ENCODE data around the gene SGCG. TPM values are rescaled to one million over a fixed set of nuclear protein-coding genes. Genes with fewer than 3 reads are reported as not detected.

SGCG gene
- total and polyA plus RNA-seq, 10 of the 15 experiments (the other 5 are each of a cell fraction or from before 2014, with no cell fraction given) = not detected

- Histone ChIP-seq H3K27me3 (replicated peaks in 1 of 2; ENCODE audit: control insufficient read depth in 2 of 2, insufficient read depth in 2 of 2, low read length in 1 of 2) (no peaks in the 10 kb centered on the region), H3K9ac (ENCODE audit: control insufficient read depth, insufficient read depth, low read length) (no peak overlapping the region), H3K9me3 (replicated peaks; ENCODE audit: control insufficient read depth, insufficient read depth, low read length) (peaks cover 2% of the 10 kb centered on the region), H4K20me1 (ENCODE audit: control insufficient read depth, insufficient read depth) (no peaks in the 10 kb centered on the region), H3K4me2 (ENCODE audit: control insufficient read depth, insufficient read depth) (no peak overlapping the region), H2AFZ (ENCODE audit: control insufficient read depth, low read depth, low read length) (no peak overlapping the region), H3K4me3 (no peak overlapping the region), H3K4me1 (ENCODE audit: control insufficient read depth, insufficient read depth, low read length) (0 out of 2 replicates have a peak, but pooled peaks cover 4% of the 10 kb centered on the region), H3K36me3 (ENCODE audit: control insufficient read depth in 2 of 2, insufficient read depth in 2 of 2, low read length in 1 of 2) (peaks cover 3 to 28% of the 10 kb centered on the region in 2 experiments; a peak in 3 of 4 replicates), H3K79me2 (ENCODE audit: control insufficient read depth, insufficient read depth, low read length) (no peaks in the 10 kb centered on the region), H3K27ac (ENCODE audit: control insufficient read depth, insufficient read depth) (no peak overlapping the region)
- SMC1A ChIA-PET (ENCODE audit: uncharacterized antibody, unreplicated experiment) = interaction anchor here (1.0 to 2.4 kb wide), 2 partner anchors 15 to 566 kb away, joined by 3 to 8 read pairs; no protein-coding TSS in a partner anchor
- intact Hi-C loops (cut with micrococcal nuclease; ENCODE audit: unreplicated experiment) (no loop called here), in situ Hi-C loops (cut with MboI) (no loop called here)
- BruUV-seq (replicated peaks) = no TSS peak
- peak; percentile 42 for ATAC-seq
- no peak for FAIRE-seq
- POLR2A ChIA-PET = no interaction called here
- CTCF ChIA-PET = interaction anchor here (1.1 to 1.7 kb wide), 5 partner anchors 9 to 23 kb away, joined by 3 to 6 read pairs (median 3); no protein-coding TSS in a partner anchor
- WGBS (ENCODE audit: insufficient coverage, insufficient replicate concordance, low lambda C conversion rate, missing lambda C conversion rate) = 98% methylated on average over 4 of the region's 4 CpGs
- TF ChIP-seq SIN3A (IDR thresholded peaks at IDR 0.05; ENCODE audit: low read depth, low read length) (no peak), IKZF2 (IDR thresholded peaks at IDR 0.05) (no peak), MEF2A (IDR thresholded peaks at IDR 0.05; ENCODE audit: insufficient read depth, low read depth, low read length) (no peak), NR2C1 (IDR thresholded peaks at IDR 0.05) (no peak)
- TF ChIP-seq, protein P1, sequence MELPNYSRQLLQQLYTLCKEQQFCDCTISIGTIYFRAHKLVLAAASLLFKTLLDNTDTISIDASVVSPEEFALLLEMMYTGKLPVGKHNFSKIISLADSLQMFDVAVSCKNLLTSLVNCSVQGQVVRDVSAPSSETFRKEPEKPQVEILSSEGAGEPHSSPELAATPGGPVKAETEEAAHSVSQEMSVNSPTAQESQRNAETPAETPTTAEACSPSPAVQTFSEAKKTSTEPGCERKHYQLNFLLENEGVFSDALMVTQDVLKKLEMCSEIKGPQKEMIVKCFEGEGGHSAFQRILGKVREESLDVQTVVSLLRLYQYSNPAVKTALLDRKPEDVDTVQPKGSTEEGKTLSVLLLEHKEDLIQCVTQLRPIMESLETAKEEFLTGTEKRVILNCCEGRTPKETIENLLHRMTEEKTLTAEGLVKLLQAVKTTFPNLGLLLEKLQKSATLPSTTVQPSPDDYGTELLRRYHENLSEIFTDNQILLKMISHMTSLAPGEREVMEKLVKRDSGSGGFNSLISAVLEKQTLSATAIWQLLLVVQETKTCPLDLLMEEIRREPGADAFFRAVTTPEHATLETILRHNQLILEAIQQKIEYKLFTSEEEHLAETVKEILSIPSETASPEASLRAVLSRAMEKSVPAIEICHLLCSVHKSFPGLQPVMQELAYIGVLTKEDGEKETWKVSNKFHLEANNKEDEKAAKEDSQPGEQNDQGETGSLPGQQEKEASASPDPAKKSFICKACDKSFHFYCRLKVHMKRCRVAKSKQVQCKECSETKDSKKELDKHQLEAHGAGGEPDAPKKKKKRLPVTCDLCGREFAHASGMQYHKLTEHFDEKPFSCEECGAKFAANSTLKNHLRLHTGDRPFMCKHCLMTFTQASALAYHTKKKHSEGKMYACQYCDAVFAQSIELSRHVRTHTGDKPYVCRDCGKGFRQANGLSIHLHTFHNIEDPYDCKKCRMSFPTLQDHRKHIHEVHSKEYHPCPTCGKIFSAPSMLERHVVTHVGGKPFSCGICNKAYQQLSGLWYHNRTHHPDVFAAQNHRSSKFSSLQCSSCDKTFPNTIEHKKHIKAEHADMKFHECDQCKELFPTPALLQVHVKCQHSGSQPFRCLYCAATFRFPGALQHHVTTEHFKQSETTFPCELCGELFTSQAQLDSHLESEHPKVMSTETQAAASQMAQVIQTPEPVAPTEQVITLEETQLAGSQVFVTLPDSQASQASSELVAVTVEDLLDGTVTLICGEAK (IDR thresholded peaks at IDR 0.05; ENCODE audit: borderline replicate concordance) = no peak
- TF ChIP-seq, protein P2, sequence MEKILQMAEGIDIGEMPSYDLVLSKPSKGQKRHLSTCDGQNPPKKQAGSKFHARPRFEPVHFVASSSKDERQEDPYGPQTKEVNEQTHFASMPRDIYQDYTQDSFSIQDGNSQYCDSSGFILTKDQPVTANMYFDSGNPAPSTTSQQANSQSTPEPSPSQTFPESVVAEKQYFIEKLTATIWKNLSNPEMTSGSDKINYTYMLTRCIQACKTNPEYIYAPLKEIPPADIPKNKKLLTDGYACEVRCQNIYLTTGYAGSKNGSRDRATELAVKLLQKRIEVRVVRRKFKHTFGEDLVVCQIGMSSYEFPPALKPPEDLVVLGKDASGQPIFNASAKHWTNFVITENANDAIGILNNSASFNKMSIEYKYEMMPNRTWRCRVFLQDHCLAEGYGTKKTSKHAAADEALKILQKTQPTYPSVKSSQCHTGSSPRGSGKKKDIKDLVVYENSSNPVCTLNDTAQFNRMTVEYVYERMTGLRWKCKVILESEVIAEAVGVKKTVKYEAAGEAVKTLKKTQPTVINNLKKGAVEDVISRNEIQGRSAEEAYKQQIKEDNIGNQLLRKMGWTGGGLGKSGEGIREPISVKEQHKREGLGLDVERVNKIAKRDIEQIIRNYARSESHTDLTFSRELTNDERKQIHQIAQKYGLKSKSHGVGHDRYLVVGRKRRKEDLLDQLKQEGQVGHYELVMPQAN (conservative IDR thresholded peaks at IDR 0.05) = no peak
- TF ChIP-seq, protein P3, sequence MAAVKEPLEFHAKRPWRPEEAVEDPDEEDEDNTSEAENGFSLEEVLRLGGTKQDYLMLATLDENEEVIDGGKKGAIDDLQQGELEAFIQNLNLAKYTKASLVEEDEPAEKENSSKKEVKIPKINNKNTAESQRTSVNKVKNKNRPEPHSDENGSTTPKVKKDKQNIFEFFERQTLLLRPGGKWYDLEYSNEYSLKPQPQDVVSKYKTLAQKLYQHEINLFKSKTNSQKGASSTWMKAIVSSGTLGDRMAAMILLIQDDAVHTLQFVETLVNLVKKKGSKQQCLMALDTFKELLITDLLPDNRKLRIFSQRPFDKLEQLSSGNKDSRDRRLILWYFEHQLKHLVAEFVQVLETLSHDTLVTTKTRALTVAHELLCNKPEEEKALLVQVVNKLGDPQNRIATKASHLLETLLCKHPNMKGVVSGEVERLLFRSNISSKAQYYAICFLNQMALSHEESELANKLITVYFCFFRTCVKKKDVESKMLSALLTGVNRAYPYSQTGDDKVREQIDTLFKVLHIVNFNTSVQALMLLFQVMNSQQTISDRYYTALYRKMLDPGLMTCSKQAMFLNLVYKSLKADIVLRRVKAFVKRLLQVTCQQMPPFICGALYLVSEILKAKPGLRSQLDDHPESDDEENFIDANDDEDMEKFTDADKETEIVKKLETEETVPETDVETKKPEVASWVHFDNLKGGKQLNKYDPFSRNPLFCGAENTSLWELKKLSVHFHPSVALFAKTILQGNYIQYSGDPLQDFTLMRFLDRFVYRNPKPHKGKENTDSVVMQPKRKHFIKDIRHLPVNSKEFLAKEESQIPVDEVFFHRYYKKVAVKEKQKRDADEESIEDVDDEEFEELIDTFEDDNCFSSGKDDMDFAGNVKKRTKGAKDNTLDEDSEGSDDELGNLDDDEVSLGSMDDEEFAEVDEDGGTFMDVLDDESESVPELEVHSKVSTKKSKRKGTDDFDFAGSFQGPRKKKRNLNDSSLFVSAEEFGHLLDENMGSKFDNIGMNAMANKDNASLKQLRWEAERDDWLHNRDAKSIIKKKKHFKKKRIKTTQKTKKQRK (IDR thresholded peaks at IDR 0.05; ENCODE audit: low read depth, low read length) = no peak
- RAD21 ChIA-PET (ENCODE audit: unreplicated experiment) = interaction anchor here (1.0 to 1.4 kb wide), 2 partner anchors 10 to 24 kb away, joined by 3 to 5 read pairs; no protein-coding TSS in a partner anchor
- no peak for DNase-seq (ENCODE audit: low read depth, low spot score)
Observed at GRCh38 chr13:23344931-23345595, 164.3 kb downstream of the SGCG start.

All from GM12878 (cell line).